Effector CD4-positive, alpha-beta T cell (primary cell): ENCODE data around the gene ARL4D.
"Not testable (repeated sequence)": the region's sequence is repeated elsewhere in the genome, so short reads cannot be mapped to it uniquely, and the experiment has no call there.

ENCODE experiments used
- DNase-seq: peaks from one replicate; pipeline ENCODE4 v3.0.0-alpha.2; 2020

ARL4D gene

GRCh38 chr17:43396491-43397060, 2.2 kb upstream of the ARL4D start:
- DNase-seq, result no peak

- DNase-seq, result no peak
These were observed 1.1 kb downstream of the ARL4D start for GRCh38 chr17:43399839-43400328.

DNA sequence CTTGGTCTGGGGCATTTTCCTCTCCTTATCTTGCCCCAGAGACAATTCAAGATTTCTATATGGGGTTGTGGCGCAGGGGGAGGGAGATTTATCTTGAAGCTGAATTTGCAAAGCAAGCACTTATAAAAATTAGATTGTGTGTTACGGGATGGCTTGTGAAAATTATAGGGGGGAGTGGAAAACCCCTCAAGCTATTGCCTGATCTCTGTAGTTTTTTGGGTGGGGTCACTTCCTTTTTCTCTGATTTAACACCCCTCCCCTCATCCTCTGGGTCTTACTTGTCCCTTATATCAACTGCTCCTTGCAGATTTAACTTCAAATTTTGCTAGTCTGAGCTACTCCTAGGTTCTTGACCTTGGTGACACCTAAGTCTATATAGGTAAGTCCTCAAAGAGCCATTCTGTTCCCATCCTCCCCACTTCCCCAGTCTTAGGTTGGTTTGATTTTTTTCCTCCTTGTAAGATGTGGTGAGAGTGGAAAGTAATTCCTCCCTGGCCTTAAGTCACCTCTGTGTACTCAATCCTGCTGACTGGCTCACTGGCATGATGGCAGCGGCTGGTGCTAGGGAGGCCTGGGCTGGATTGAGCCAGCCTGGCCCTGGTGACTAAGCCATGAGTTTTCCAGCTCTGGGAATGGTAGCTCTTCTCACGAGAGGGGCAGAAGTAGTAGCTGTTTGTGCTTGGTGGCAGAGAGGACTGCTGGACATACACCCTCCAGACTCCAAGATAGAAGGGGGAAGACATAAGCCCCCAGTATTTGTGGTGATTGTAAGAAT, 2.3 kb downstream of the ARL4D start:
- no peak for DNase-seq

- no peak for DNase-seq
These were observed 3.3 kb downstream of the ARL4D start for GRCh38 chr17:43402078-43402477.

DNA sequence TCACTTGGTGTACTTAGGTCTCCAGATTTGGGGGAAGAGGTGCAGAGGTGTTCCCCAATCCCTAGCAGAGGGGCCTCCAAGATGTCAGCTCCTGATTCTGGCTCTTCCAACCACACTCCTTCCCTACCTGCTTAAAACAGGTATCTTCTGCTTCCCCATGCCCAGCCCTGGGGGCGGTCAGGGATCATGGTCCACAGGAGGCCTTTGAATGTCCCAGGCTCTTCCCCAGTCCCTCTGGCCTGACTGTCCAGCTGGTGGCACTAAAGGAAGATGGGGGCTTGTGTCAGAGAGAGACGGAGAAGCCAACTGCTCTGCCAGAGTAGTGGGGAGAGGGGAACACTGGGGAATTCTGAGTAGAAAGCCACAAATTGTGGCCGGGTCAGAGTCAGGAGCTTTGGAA, 3.8 kb downstream of the ARL4D start:
- DNase-seq, result no peak

DNA sequence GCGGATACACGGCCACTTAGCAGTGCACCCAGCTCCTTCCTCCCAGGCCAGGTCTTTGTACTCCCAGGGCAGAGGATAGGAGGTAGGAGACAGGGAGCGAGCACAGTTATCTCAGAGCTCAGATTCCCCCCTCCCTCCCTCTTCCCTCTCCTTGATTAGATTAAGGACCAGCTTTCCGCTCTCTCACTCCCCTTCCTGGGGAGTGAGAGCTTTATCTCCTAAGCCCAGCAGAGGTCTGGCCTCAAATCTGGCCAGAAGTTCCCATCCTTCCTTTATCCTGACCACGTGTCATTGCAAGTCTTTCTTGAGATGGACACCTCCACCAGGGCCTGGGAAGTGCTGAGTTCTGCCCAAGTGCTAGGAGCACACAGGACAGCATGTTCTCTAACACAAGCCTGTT, 5.1 kb downstream of the ARL4D start:
- DNase-seq, result no peak

- DNase-seq, result no peak
These were observed 7.1 kb downstream of the ARL4D start for GRCh38 chr17:43405861-43406260.

DNA sequence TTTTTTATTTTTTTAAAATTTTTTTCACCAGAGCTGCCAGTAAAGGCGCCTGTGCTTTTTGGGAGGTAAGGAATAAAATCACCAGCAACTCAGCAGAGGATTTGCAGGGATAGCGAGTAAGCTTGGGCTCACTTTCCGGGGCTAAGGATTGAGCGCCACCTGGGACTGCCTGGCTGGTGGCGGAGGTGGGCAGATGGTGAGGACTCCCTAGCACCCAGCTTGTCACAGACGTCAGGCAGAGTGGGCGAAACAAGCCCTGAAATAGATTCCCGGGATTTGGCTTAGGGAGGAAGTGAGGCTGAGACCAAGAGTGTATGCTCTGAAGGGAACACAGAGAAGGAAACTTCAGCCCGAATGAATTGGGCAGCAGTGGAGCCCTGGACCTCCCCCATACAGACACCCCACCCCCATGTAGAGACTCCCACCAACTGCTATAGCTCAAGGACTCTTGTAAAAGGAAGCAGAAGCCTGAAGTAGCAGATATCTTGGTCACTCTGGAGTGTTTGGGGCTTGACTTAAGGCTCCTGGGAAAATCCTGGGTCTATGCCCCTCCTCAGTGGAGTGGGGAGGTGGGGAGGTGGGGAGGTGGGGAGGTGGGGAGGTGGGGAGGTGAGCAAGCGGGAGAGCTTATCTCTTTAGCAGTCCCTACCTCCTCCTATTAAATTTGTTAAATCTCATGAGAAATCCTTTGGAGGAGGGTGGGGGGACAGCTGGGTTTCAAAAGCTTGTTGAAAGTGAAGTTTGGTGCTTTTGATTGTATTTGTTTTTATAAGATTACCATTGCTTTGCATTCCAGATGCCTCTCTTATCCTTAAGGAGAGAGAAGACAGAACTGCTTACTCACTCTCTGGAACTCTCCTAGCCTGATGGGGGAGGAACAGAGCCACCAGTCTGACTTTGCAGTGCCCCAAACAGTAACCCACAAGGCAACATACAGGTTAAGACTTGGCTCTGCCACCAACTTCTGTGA, 8.2 kb downstream of the ARL4D start:
- DNase-seq, result no peak

DNA sequence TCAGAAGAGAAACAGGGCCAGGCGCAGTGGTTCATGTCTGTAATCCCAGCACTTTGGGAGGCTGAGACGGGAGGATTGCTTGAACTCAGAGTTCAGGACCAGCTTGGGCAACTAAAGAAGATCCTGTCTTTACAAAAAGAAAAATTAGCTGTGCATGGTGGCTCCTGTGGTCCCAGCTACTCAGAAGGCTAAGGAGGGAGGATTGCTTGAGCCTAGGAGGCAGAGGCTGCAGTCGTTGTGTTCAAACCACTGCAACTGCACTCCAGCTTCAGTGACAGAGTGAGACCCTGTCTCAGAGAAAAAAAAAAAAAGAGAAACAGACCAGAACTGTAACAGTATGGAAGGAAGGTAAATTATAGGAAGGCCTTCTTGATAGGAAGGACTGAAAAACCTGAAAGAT, 10.3 kb downstream of the ARL4D start:
- DNase-seq, result no peak

DNA sequence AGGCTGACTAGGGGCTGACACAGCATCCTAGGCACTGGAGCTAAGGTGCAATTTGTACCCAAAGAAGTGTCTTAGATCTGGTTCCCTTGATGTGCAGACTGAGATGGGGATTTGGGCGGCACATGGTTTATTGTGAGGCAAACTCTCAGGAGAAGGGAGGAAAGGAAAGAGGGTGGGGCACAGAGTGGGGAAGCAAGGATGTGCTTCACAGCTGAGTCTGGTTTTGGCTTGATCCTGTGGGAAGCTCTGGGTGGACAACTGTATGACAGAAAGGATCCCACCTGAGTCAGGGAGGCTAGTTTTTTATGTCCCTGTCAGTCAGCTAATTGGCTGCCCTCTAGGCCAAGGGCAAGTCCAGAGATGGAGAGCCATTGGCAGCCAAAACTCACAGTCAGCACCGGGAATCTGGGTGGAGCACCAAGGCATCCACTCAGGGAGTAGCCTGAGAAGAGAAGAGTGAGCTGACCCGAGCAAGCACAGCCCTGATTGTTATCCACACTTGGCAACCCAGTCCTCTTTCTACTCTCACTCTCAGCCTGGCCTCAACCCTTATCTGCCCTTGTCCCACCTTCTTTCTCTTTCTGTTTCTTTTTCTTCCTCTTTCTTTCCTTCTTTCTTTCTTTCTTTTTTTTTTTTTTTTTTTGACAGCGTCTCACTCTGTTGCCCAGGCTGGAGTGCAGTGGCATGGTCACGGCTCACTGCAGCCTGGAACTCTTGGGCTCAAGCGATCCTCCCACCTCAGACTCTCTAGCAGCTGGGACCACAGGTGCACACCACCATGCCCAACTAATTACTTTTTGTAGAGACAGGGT, 12.0 kb downstream of the ARL4D start:
- no peak for DNase-seq

DNA sequence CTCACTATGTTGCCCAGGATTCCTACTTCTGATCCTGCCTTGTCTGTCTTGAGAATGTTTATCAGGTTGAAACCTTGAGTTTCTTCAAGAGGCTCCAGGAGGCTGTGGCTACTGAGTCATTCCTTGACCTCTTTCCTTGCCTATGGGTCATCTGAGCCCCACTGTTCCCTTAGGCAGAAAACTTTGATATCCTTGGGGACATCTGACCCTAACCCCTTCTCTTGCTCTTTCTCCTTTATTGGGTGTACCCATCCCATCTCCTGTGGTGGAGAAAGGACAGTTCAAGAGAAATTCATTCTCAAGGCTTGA, 12.5 kb downstream of the ARL4D start:
- no peak for DNase-seq

- no peak for DNase-seq
These were observed 13.0 kb downstream of the ARL4D start for GRCh38 chr17:43411749-43412148.

GRCh38 chr17:43412166-43412565, 13.4 kb downstream of the ARL4D start:
- DNase-seq, result no peak

DNA sequence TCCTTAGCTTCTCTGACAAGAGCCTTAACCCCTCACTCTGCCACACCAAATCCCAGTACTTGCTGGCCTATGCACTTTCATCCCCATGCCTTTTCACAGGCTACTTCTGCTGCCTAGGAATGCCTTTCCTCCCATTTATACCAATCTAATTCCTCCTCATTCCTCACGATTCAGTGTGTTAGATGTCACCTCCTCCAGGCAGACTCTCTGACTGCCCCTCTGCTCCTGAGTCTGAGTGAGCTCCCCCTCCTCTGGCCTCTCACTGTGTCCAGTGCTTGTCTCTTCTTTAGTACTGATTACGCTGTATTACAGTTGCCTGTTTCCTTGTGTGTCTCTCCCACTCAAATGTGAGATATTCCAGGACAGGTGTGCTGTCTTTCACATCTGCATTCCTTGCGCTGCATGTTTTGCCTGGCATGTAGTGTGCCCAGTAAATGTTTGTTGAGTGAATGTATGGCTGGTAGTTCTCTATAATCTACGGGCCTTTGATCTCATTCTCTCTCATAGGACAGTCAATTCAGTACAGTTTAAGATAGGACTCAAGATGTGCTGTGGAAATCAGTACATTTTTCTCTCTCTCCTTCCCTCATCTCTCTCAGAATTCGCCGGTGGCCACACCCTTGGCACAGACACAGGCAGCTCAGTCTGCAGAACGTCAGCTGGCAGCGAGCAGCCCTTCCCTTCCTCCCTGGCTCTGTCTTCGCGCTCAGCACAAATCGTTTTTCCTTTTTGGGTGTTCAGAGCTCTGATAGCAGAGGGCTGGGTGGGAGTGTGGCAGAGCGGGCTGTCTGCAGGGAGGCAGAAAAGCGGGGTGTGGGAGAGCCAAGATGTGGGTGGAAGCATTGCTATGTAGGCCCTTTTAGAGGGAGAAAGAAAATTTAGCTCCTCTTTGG, 18.5 kb downstream of the ARL4D start:
- no peak for DNase-seq

GRCh38 chr17:43418441-43419374, 19.9 kb downstream of the ARL4D start:
- no peak for DNase-seq

- DNase-seq, result not testable (repeated sequence)
These were observed 20.6 kb downstream of the ARL4D start for GRCh38 chr17:43419375-43419882.

DNA sequence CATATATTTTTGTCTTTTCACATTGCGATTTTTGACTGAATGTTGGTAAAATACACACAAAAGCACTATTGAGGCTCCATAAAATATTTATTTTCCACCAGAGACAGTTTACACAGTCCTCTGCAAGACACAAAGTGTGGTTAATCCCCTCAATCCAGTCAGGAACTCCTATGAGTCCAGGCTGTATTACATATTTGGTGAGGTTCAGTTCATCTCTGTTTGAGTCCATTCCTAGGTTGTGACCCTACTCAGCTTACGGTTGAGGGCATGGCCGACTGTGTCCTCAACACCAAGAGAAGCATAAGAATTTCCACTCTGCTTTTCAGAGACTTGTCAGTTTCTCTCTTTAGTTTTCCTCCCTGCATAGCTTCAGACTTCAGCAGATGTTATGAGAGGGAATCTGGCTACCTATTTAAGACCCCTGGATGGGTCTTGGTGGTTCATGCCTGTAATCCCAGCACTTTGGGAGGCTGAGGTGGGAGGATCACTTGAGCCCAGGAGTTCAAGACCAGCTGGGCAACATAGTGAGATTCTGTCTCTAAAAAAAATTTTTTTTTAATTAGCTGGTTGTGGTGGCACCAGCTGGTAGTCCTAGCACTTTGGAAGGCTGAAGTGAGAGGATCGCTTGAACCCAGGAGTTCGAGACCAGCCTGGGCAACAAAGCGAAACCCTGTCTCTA, 25.1 kb downstream of the ARL4D start:
- DNase-seq, result no peak

DNA sequence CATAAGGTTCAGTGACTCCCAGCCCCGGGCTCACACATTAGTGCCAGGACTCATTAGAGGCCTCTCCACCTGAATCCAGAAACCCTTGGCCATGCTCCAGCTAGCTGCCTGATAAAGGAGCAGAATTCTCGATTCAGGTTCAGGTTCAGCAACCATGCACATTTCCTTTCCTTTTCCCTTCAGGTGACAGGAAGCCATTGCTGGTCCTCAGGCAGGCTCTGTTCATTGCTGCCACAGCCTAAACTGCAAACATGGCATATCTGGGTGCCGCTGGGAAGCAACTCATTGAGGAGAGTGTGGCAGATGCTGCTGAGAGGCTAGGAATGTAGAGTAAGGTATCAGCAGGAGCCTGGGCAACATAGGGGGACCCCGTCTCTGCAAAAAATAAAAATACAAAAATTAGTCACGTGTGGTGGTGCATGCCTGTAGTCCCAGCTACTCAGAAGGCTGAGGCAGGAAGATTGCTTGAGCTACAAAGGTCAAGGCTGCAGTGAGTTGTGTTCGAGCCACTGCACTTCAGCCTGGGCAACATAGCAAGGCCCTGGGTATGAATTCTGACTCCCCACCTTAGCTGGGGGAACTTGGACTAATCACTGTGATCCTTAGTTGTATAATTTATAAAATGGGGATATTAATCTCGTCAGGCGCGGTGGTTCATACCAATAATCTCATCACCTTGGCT, 28.7 kb downstream of the ARL4D start:
- DNase-seq, result no peak

DNA sequence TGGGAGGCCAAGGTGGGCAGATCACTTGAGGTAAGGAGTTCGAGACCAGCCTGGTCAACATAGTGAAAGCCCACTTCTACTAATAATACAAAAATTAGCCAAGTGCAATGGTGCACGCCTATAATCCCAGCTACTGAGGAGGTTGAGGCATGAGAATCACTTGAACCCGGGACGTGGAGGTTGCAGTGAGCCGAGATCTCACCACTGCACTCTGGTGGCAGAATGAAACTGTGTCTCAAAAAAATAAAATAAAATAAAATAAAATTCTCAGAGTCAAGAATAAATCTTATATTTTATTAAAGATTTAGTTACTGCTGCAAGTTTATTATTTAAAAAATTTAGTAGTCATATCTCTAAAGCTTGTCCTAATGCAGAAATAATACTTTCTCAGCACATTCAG, 29.7 kb downstream of the ARL4D start:
- DNase-seq, result no peak
